HG03095 (cell line): ENCODE results near the gene PRAMEF5.
"Not testable (repeated sequence)": the region's sequence is repeated elsewhere in the genome, so short reads cannot be mapped to it uniquely, and the experiment has no call there.

Experiments used
- ATAC-seq: cut with Tn5 transposase; IDR thresholded peaks from one replicate; pipeline ENCODE4 v1.9.1; 2021; ENCODE audit warnings: moderate library complexity; ENCODE audit not compliant: unreplicated experiment

The PRAMEF5 gene

GRCh38 chr1:13253898-13254297 is at the start of gene PRAMEF5:
Gene PRAMEF5, plus strand, starts transcription at chr1:13254198. Its CDS starts 5,071 bp downstream, at chr1:13259269.
- not testable (repeated sequence) for ATAC-seq

GRCh38 chr1:13208712-13209111 is 45.3 kb upstream of the PRAMEF5 start:
- not testable (repeated sequence) for ATAC-seq

- ATAC-seq = not testable (repeated sequence)
These were observed 37.4 kb upstream of the PRAMEF5 start for GRCh38 chr1:13216619-13217018.

- ATAC-seq = not testable (repeated sequence)
These were observed 34.8 kb upstream of the PRAMEF5 start for GRCh38 chr1:13219203-13219602.

- not testable (repeated sequence) for ATAC-seq
These were observed 31.2 kb upstream of the PRAMEF5 start for GRCh38 chr1:13222788-13223187.

GRCh38 chr1:13224480-13225060 is 29.4 kb upstream of the PRAMEF5 start:
- no peak for ATAC-seq

GRCh38 chr1:13225675-13226204 is 28.3 kb upstream of the PRAMEF5 start, which contains the start of gene PRAMEF18:
Gene PRAMEF18, minus strand, starts transcription at chr1:13226154. Its CDS starts 48 bp downstream, at chr1:13226106.
- not testable (repeated sequence) for ATAC-seq

GRCh38 chr1:13227271-13228055 is 26.5 kb upstream of the PRAMEF5 start:
- ATAC-seq = not testable (repeated sequence)

- ATAC-seq = no peak
These were observed 25.6 kb upstream of the PRAMEF5 start for GRCh38 chr1:13228343-13228781.

- ATAC-seq = not testable (repeated sequence)
These were observed 23.9 kb upstream of the PRAMEF5 start for GRCh38 chr1:13230096-13230495.

- not testable (repeated sequence) for ATAC-seq
These were observed 23.4 kb upstream of the PRAMEF5 start for GRCh38 chr1:13230601-13231000.

- ATAC-seq = not testable (repeated sequence)
These were observed 22.8 kb upstream of the PRAMEF5 start for GRCh38 chr1:13231061-13231750.

- not testable (repeated sequence) for ATAC-seq
These were observed 21.9 kb upstream of the PRAMEF5 start for GRCh38 chr1:13232056-13232455.

- not testable (repeated sequence) for ATAC-seq
These were observed 19.9 kb upstream of the PRAMEF5 start for GRCh38 chr1:13234057-13234456.

- ATAC-seq = not testable (repeated sequence)
These were observed 16.4 kb upstream of the PRAMEF5 start for GRCh38 chr1:13237572-13237971.

GRCh38 chr1:13239633-13240032 is 14.4 kb upstream of the PRAMEF5 start:
- ATAC-seq = not testable (repeated sequence)

GRCh38 chr1:13243536-13244263 is 10.3 kb upstream of the PRAMEF5 start:
- ATAC-seq = not testable (repeated sequence)

GRCh38 chr1:13245841-13246553 is 8.0 kb upstream of the PRAMEF5 start:
- not testable (repeated sequence) for ATAC-seq

- not testable (repeated sequence) for ATAC-seq
These were observed 7.5 kb upstream of the PRAMEF5 start for GRCh38 chr1:13246554-13246871.

GRCh38 chr1:13247122-13247521 is 6.9 kb upstream of the PRAMEF5 start:
- not testable (repeated sequence) for ATAC-seq
